ENCODE data around the gene CIAO2B. TPM values are rescaled to one million over a fixed set of nuclear protein-coding genes. Genes with fewer than 3 reads are reported as not detected.

Gene CIAO2B
- total RNA-seq, 1 experiment from 2014 or later = 119 TPM

DNA sequence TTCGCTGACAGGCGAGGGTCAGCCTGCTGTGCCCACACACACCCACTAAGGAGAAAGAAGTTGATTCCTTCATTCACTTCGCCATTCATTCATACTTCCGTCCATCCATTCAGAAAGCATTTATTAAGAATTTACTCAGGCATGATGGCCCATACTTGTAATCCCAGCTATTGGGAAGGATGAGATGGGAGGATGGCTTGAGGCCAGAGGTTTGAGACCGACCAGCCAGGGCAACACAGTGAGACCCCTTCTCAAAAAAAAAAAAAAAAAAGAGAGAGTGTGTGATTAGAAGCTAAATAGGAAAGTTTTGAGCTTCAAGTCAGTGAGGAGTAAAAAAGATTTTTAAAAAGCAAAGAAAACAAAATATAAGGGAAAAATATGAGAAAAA is 9.8 kb upstream of the CIAO2B start:
- H3K4me1 ChIP-seq = no peaks in the 10 kb centered on the region
- intact Hi-C loops (cut with micrococcal nuclease; ENCODE audit: unreplicated experiment) = no loop called here
- Mint-ChIP-seq H3K27ac (ENCODE audit: unreplicated experiment) (no peak overlapping the region), H3K36me3 (ENCODE audit: insufficient read depth, unreplicated experiment) (peaks cover 26% of the 10 kb centered on the region), H3K27me3 (ENCODE audit: insufficient read depth, unreplicated experiment) (no peaks in the 10 kb centered on the region), H3K9me3 (ENCODE audit: unreplicated experiment) (no peaks in the 10 kb centered on the region), H3K4me1 (ENCODE audit: low read depth, unreplicated experiment) (no peaks in the 10 kb centered on the region), H3K4me3 (ENCODE audit: unreplicated experiment) (no peak overlapping the region)
- DNase-seq = no peak
- no peaks in the 10 kb centered on the region for H3K9me3 ChIP-seq
- BruUV-seq (replicated peaks) = no TSS peak
- peaks cover 6% of the 10 kb centered on the region for H3K36me3 ChIP-seq (ENCODE audit: control insufficient read depth, insufficient read depth, low read length)
- H3K4me3 ChIP-seq (ENCODE audit: low read depth, low read length) = no peak overlapping the region
- ChIA-PET CTCF (interaction anchor here (0.6 to 1.6 kb wide), 3 partner anchors 10 to 75 kb away, joined by 3 to 5 read pairs (median 4); no protein-coding TSS in a partner anchor), POLR2A (no interaction called here)
- TF ChIP-seq, protein P1, sequence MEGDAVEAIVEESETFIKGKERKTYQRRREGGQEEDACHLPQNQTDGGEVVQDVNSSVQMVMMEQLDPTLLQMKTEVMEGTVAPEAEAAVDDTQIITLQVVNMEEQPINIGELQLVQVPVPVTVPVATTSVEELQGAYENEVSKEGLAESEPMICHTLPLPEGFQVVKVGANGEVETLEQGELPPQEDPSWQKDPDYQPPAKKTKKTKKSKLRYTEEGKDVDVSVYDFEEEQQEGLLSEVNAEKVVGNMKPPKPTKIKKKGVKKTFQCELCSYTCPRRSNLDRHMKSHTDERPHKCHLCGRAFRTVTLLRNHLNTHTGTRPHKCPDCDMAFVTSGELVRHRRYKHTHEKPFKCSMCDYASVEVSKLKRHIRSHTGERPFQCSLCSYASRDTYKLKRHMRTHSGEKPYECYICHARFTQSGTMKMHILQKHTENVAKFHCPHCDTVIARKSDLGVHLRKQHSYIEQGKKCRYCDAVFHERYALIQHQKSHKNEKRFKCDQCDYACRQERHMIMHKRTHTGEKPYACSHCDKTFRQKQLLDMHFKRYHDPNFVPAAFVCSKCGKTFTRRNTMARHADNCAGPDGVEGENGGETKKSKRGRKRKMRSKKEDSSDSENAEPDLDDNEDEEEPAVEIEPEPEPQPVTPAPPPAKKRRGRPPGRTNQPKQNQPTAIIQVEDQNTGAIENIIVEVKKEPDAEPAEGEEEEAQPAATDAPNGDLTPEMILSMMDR (IDR thresholded peaks at IDR 0.05; ENCODE audit: insufficient read depth in 1 of 2, low read depth in 1 of 2, low read length in 1 of 2, severe bottlenecking in 1 of 2, unreplicated experiment in 1 of 2) = no peak
- H3K27me3 ChIP-seq (replicated peaks; ENCODE audit: control insufficient read depth, insufficient read depth, low read length) = no peaks in the 10 kb centered on the region

DNA sequence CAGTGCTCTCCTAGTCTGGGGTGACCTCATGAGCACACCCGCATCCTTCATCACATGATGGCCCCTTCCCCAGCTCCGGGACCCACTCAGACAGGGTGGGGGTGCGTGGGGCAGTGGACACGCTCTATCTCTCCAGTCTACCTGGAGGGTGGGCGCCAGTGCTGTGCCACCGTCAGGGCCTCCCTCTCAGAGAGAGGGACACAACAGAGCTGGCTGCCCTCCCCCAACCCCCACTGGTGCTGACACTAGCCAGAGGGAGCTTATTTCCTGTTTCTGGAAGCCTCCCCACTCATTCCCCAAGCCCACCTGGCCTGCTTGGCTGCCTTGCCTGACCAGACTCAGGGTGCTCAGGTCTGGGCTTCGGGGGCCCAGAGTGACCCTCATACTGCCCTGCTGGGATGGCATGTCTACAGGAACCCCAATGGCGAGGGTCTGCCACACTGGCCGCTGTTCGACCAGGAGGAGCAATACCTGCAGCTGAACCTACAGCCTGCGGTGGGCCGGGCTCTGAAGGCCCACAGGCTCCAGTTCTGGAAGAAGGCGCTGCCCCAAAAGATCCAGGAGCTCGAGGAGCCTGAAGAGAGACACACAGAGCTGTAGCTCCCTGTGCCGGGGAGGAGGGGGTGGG is 9.3 kb upstream of the CIAO2B start:
- TF ChIP-seq, protein P1 (IDR thresholded peaks at IDR 0.05; ENCODE audit: insufficient read depth in 1 of 2, low read depth in 1 of 2, low read length in 1 of 2, severe bottlenecking in 1 of 2, unreplicated experiment in 1 of 2) = no peak
- Histone ChIP-seq H3K27me3 (replicated peaks; ENCODE audit: control insufficient read depth, insufficient read depth, low read length) (no peaks in the 10 kb centered on the region), H3K36me3 (ENCODE audit: control insufficient read depth, insufficient read depth, low read length) (peaks cover 6% of the 10 kb centered on the region), H3K4me1 (no peaks in the 10 kb centered on the region), H3K9me3 (no peaks in the 10 kb centered on the region), H3K4me3 (ENCODE audit: low read depth, low read length) (no peak overlapping the region)
- Mint-ChIP-seq H3K36me3 (ENCODE audit: insufficient read depth, unreplicated experiment) (peaks cover 26% of the 10 kb centered on the region), H3K4me3 (ENCODE audit: unreplicated experiment) (no peak overlapping the region), H3K4me1 (ENCODE audit: low read depth, unreplicated experiment) (no peaks in the 10 kb centered on the region), H3K9me3 (ENCODE audit: unreplicated experiment) (no peaks in the 10 kb centered on the region), H3K27me3 (ENCODE audit: insufficient read depth, unreplicated experiment) (no peaks in the 10 kb centered on the region), H3K27ac (ENCODE audit: unreplicated experiment) (no peak overlapping the region)
- intact Hi-C loops (cut with micrococcal nuclease; ENCODE audit: unreplicated experiment) = no loop called here
- ChIA-PET POLR2A (no interaction called here), CTCF (interaction anchor here (0.5 to 0.6 kb wide), 2 partner anchors 74 to 222 kb away, joined by 5 to 8 read pairs; no protein-coding TSS in a partner anchor)
- BruUV-seq (replicated peaks) = no TSS peak
- no peak for DNase-seq

- BruUV-seq (replicated peaks) = no TSS peak
- intact Hi-C loops (cut with micrococcal nuclease; ENCODE audit: unreplicated experiment) = no loop called here
- Mint-ChIP-seq H3K27me3 (ENCODE audit: insufficient read depth, unreplicated experiment) (no peaks in the 10 kb centered on the region), H3K4me3 (ENCODE audit: unreplicated experiment) (no peak overlapping the region), H3K36me3 (ENCODE audit: insufficient read depth, unreplicated experiment) (peaks cover 26% of the 10 kb centered on the region), H3K27ac (ENCODE audit: unreplicated experiment) (no peak overlapping the region), H3K9me3 (ENCODE audit: unreplicated experiment) (no peaks in the 10 kb centered on the region), H3K4me1 (ENCODE audit: low read depth, unreplicated experiment) (no peaks in the 10 kb centered on the region)
- H3K27me3 ChIP-seq (replicated peaks; ENCODE audit: control insufficient read depth, insufficient read depth, low read length) = no peaks in the 10 kb centered on the region
- no peak overlapping the region for H3K4me3 ChIP-seq (ENCODE audit: low read depth, low read length)
- H3K9me3 ChIP-seq = no peaks in the 10 kb centered on the region
- ChIA-PET POLR2A (no interaction called here), CTCF (interaction anchor here (0.5 kb wide), 2 partner anchors 196 to 223 kb away, joined by 6 to 8 read pairs; no protein-coding TSS in a partner anchor)
- peaks cover 6% of the 10 kb centered on the region for H3K36me3 ChIP-seq (ENCODE audit: control insufficient read depth, insufficient read depth, low read length)
- H3K4me1 ChIP-seq = no peaks in the 10 kb centered on the region
- no peak for DNase-seq
- TF ChIP-seq, protein P1 (IDR thresholded peaks at IDR 0.05; ENCODE audit: insufficient read depth in 1 of 2, low read depth in 1 of 2, low read length in 1 of 2, severe bottlenecking in 1 of 2, unreplicated experiment in 1 of 2) = no peak
Observed at GRCh38 chr16:66942981-66943380, 8.8 kb upstream of the CIAO2B start.

Data from Caco-2 (cell line).